Hepatocyte (in vitro differentiated cells): ENCODE results near the gene CFAP77. TPM values are rescaled to one million over a fixed set of nuclear protein-coding genes. Genes with fewer than 3 reads are reported as not detected.

Source experiments
- DNase-seq: peaks from one replicate; pipeline ENCODE4 v3.0.0-alpha.2; 2016; ENCODE audit warnings: low spot score
- H2AFZ ChIP-seq: fragments of 200-600 bp; sonication (generic); 2 replicates; pipeline ENCODE4 v1.6.0; 2016; ENCODE audit warnings: antibody characterized with exemption, mild to moderate bottlenecking
- H3K27ac ChIP-seq: fragments of 200-600 bp; sonication (generic); 2 replicates; pipeline ENCODE4 v1.5.1; 2016; ENCODE audit warnings: mild to moderate bottlenecking
- H3K27me3 ChIP-seq: fragments of 200-600 bp; sonication (generic); 2 replicates; pipeline ENCODE4 v1.6.1; 2016
- H3K36me3 ChIP-seq: fragments of 200-600 bp; sonication (generic); replicated peaks from 2 replicates; pipeline ENCODE4 v1.5.1; 2016; ENCODE audit warnings: low read depth; ENCODE audit not compliant: insufficient read depth
- H3K4me1 ChIP-seq: fragments of 200-600 bp; sonication (generic); 2 replicates; pipeline ENCODE4 v1.5.1; 2016; ENCODE audit warnings: mild to moderate bottlenecking, moderate library complexity; ENCODE audit not compliant: insufficient read depth
- H3K4me2 ChIP-seq: fragments of 200-600 bp; sonication (generic); 2 replicates; pipeline ENCODE4 v1.6.0; 2016
- H3K4me3 ChIP-seq: fragments of 200-600 bp; sonication (generic); 2 replicates; pipeline ENCODE4 v1.5.1; 2016; ENCODE audit warnings: mild to moderate bottlenecking
- H3K79me2 ChIP-seq: fragments of 200-600 bp; sonication (generic); 2 replicates; pipeline ENCODE4 v1.6.0; 2017; ENCODE audit warnings: mild to moderate bottlenecking
- H3K9me2 ChIP-seq: fragments of 200-600 bp; sonication (generic); replicated peaks from 2 replicates; pipeline ENCODE4 v1.6.0; 2017; ENCODE audit warnings: mild to moderate bottlenecking; ENCODE audit not compliant: insufficient read depth
- H3K9me3 ChIP-seq: fragments of 200-600 bp; sonication (generic); 2 replicates; pipeline ENCODE4 v1.5.1; 2016; ENCODE audit warnings: low read depth, mild to moderate bottlenecking
- H4K20me1 ChIP-seq: fragments of 200-600 bp; sonication (generic); 2 replicates; pipeline ENCODE4 v1.6.0; 2016; ENCODE audit warnings: mild to moderate bottlenecking; ENCODE audit not compliant: insufficient read depth, poor library complexity, severe bottlenecking
- EZH2 ChIP-seq: fragments of 200-600 bp; sonication (generic); IDR thresholded peaks from 2 replicates; pipeline ENCODE4 v1.6.1; 2016; ENCODE audit warnings: antibody characterized with exemption, mild to moderate bottlenecking, borderline replicate concordance
- EZH2phosphoT487 ChIP-seq: fragments of 200-600 bp; sonication (generic); IDR thresholded peaks from one replicate; pipeline ENCODE4 v1.6.1; 2018; ENCODE audit warnings: antibody characterized with exemption, mild to moderate bottlenecking, low read depth, moderate library complexity; ENCODE audit not compliant: unreplicated experiment, severe bottlenecking
- WGBS: methylation state at CpG from one replicate; pipeline ENCODE4 v1.1.6; 2016; ENCODE audit warnings: low lambda C conversion rate; ENCODE audit errors: missing lambda C conversion rate; 5-methylcytosine and 5-hydroxymethylcytosine counted together
- polyA plus RNA-seq: library from polyadenylated mRNA; unstranded; fragments of >200 nt; fragmentation: Nextera tagmentation; extraction: Ambion mirVana; gene quantifications from 2 replicates; pipeline ENCODE4 v1.2.1, GENCODE V29; 2016
- total RNA-seq: library from RNA; depleted of rRNA; stranded (reverse); fragments of >200 nt; gene quantifications from 2 replicates; pipeline ENCODE4 v1.2.3, GENCODE V29; 2014
- TF ChIP-seq, protein P1 (sequence below): fragments of 200-600 bp; sonication (generic); IDR thresholded peaks from 2 replicates; pipeline ENCODE4 v1.5.1; 2016; ENCODE audit warnings: antibody characterized with exemption, mild to moderate bottlenecking; ENCODE audit not compliant: poor library complexity

CFAP77 gene
- total and polyA plus RNA-seq, 2 experiments from 2014 or later = 0.70 to 1.2 TPM

DNA sequence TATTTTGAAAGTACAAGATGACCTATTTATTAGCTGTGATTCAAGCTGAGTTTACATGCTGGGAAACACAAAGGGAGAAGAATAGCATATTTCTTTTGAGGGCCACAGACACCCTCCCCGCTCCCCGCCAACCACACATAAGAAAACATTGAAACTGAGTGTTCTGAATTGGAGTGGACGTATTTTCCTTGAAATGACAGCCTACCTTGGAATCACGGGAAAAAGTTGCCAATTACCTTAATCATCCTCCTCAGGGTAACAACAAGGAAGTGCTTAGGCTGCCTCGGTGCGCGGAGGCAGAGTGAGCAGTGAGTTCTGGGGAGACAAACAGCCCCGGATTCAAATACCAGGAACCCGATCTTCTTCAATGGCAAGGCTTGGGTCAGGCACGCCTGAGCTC is 31.4 kb downstream of the CFAP77 start:
- no peaks in the 10 kb centered on the region for H3K36me3 ChIP-seq
- no peaks in the 10 kb centered on the region for H3K79me2 ChIP-seq
- no peak overlapping the region for H3K4me3 ChIP-seq
- WGBS = 71% methylated on average over 10 of the region's 10 CpGs
- no peaks in the 10 kb centered on the region for H4K20me1 ChIP-seq
- no peaks in the 10 kb centered on the region for H3K9me3 ChIP-seq
- H3K4me2 ChIP-seq = no peak overlapping the region
- no peak for DNase-seq
- no peak overlapping the region for H2AFZ ChIP-seq
- peaks cover 12% of the 10 kb centered on the region for H3K27me3 ChIP-seq
- no peaks in the 10 kb centered on the region for H3K9me2 ChIP-seq
- no peaks in the 10 kb centered on the region for H3K4me1 ChIP-seq
- no peak overlapping the region for H3K27ac ChIP-seq
- no peak for TF ChIP-seq EZH2phosphoT487
- TF ChIP-seq, protein P1, sequence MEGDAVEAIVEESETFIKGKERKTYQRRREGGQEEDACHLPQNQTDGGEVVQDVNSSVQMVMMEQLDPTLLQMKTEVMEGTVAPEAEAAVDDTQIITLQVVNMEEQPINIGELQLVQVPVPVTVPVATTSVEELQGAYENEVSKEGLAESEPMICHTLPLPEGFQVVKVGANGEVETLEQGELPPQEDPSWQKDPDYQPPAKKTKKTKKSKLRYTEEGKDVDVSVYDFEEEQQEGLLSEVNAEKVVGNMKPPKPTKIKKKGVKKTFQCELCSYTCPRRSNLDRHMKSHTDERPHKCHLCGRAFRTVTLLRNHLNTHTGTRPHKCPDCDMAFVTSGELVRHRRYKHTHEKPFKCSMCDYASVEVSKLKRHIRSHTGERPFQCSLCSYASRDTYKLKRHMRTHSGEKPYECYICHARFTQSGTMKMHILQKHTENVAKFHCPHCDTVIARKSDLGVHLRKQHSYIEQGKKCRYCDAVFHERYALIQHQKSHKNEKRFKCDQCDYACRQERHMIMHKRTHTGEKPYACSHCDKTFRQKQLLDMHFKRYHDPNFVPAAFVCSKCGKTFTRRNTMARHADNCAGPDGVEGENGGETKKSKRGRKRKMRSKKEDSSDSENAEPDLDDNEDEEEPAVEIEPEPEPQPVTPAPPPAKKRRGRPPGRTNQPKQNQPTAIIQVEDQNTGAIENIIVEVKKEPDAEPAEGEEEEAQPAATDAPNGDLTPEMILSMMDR = no peak
- TF ChIP-seq EZH2 = no peak

DNA sequence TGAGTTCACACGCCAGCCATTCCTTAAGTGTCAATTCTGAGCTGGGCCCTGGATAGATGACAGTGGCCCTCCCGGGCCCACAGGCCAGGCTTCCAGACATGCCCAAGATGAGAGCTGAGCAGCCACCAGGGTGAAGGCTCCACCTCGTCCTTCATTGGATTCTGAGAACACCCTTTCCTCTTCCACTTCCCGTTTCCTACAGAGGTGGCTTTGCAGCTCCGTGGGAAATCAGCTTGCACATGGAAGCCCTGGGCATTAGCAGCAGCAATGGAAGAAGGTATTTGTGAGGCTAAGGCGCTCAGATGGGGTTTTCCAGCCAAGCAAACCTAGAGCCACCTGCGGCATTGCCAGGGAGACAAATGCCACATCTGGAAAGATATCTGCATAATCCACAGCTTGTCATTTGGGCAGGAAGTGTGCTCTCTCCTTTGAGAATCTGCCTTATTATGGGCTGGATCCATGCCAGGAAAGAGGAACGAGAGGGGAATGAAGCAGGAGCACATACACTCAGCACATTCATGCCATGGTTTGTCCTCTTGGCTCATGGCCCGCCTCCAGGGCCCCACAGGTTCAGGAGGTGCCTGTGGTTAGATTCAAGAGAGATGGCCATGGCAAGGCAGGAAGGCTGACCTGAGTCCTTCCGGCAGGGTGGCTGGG is 34.1 kb downstream of the CFAP77 start:
- no peaks in the 10 kb centered on the region for H3K9me2 ChIP-seq
- H3K4me2 ChIP-seq = no peak overlapping the region
- no peaks in the 10 kb centered on the region for H3K36me3 ChIP-seq
- H3K9me3 ChIP-seq = no peaks in the 10 kb centered on the region
- H3K4me1 ChIP-seq = no peaks in the 10 kb centered on the region
- 72% methylated on average over 10 of the region's 10 CpGs for WGBS
- H3K27me3 ChIP-seq = peaks cover 18% of the 10 kb centered on the region
- DNase-seq = no peak
- no peaks in the 10 kb centered on the region for H3K79me2 ChIP-seq
- TF ChIP-seq EZH2 = no peak
- TF ChIP-seq, protein P1 = no peak
- no peak for TF ChIP-seq EZH2phosphoT487
- H3K4me3 ChIP-seq = no peak overlapping the region
- H4K20me1 ChIP-seq = no peaks in the 10 kb centered on the region
- no peak overlapping the region for H3K27ac ChIP-seq
- no peak overlapping the region for H2AFZ ChIP-seq

DNA sequence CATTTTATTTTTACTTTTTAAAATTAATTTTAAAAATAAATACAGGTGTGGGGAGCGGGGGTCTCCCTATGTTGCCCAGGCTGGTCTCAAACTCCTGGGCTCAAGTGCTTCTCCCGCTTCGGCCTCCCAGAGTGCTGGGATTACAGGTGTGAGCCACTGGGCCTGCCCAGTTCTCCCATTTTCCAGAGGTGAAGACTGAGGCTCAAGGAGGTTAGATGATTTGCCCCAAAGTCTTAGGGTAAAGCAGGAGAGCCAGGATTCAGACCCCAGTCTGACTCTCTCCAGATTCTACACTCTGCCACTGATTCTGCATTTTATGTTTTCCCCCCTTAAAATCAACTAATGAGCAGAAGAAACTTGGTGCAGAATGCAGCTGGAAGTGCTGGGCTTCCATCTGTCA is 36.9 kb downstream of the CFAP77 start:
- H3K9me3 ChIP-seq = no peaks in the 10 kb centered on the region
- TF ChIP-seq, protein P1 = no peak
- TF ChIP-seq EZH2 (no peak), EZH2phosphoT487 (no peak)
- H2AFZ ChIP-seq = no peak overlapping the region
- no peaks in the 10 kb centered on the region for H4K20me1 ChIP-seq
- 96% methylated on average over 3 of the region's 3 CpGs for WGBS
- no peaks in the 10 kb centered on the region for H3K36me3 ChIP-seq
- no peak for DNase-seq
- no peaks in the 10 kb centered on the region for H3K9me2 ChIP-seq
- H3K4me1 ChIP-seq = no peaks in the 10 kb centered on the region
- no peaks in the 10 kb centered on the region for H3K79me2 ChIP-seq
- H3K4me3 ChIP-seq = no peak overlapping the region
- peaks cover 11% of the 10 kb centered on the region for H3K27me3 ChIP-seq
- no peak overlapping the region for H3K4me2 ChIP-seq
- no peak overlapping the region for H3K27ac ChIP-seq
